Measurements from ENCODE around the gene TOX3.

TOX3 gene

DNA sequence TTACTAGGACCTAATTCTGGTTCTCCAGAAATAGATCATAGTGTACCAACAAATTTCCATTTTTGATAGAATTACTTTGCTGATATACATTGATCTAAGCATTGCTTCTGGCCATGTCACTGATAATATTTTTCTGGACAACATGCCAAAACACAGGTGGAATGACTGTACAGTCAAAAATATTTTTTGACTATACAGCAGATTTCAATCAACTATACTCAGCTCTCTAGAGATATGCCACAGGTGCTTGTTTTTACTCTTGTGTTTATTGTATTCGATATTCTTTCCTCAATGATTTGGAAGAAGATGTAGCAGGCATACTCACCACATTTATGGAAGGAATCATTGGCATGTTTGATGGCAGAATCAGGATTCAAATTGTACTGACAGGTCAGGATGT is 21.6 kb upstream of the TOX3 start:
- intact Hi-C loops (cut with DNase I): no loop called here
- DNase-seq: no peak

DNA sequence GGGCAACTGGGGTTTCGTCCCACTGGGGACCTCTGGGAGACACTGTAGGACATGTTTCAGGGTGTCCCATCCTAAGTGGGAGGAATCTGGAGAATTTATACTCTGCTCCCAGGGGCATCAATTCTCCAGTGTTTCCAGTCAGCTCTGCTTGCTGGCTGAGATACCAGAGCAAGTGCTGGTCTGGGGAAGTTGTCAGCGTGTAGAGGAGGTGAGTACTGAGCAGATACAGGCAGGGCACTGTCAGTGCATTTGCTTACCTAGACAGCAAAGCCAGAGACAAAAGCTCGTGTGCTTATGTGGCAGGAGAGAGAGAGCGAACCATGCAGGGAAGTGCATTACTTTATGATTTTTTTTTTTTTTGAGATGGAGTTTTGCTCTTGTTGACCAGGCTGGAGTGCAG is 20.2 kb upstream of the TOX3 start:
- intact Hi-C loops (cut with DNase I): no loop called here
- DNase-seq: no peak

DNA sequence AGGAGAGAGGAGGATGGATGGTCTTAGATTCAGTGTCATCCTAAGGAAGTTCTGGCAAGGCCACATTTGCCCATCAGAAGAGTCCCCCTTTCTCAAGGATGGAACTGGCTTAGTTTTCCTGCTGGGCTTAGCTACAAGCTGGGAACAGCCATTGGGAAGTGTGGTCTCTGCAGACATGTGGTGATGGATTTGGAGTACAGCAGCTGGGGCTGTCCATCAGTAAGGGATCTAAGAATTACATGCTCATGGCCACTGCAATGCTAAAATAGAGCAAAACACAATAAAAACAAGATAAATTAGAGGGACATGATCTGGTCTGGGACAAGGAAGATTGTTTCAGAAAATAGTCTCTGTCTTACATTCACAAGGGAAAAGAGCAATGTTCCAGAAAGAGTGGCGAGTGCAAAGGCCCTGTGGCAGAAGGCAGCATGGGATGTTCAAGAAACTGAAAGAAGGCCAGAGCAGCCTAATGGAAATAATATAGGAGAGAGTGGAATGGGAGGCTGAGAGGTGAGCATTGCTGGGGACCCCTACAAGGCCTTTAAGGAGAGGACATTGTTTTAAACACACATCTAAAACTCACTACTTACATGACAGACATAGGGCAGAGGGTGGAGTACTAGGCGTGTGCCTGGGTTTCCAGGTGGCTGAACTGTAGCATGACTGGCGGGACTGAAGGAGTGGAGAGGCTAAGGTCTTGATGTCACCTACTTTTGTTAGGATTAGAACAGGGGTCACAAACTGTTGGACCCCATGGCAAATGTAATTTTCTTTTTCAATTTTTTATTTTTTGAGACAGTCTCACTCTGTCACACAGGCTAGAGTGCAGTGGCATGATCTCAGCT is 17.0 kb upstream of the TOX3 start:
- intact Hi-C loops (cut with DNase I): no loop called here
- DNase-seq: no peak

DNA sequence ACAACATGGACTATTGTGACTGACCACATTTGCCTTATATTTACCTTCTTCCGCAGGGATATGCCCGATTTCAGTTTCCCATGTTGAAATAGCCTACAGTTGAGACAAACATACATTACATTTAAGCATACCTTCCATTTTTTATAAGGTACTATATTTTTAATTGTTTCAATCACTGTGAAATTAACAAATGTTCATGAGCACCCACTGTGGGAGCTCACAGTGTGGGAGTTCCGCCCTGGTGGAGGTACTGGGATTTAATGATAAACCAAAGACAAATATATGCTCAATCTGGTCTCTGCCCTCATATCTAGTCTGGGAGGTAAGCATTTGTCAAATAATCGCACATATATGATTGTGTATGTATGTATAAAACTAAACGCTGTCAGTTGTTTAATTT is 15.8 kb upstream of the TOX3 start:
- intact Hi-C loops (cut with DNase I): no loop called here

DNA sequence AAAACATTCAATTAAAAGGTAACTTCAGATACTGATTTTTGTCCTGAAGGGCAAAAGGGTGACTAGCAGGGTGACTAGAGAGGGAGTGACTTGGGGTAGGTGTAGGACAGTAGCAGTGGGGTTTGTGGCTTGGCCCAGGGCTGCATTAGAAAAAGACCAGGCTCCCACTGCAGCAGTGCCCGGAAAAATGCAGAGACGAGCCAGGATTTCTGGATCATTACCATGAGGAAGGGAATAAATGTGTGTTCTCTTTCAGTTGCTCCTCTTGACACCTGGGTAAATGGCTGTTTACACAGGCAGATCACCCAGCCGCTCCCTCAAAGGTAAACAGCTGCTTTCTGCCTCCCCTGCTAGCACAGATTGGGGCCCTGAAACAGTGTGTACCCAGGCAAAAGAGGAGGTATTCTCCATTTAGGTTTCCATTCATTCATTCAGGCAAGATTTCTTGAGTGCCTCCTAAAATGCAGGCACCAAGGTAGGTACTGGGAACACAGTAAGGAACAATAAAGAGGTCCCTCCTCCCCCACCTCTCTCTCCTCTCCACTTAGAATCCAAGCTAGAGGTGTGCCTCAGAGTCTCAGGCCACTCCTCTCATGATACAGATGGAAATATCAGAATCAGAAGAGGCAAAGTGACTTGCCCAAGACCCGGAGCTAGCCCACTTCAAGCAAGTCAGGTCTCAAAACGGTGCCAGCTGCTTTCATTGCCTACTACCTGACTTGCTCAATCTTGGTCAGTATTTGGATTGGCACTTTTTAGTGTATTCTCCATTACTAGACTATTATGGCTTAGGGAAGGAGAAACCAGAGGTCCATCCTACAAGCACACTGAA is 15.2 kb upstream of the TOX3 start:
- no peak for DNase-seq
- intact Hi-C loops (cut with DNase I): no loop called here

More for the DNA sequence above, 15.8 kb upstream of the TOX3 start:
- no peak for DNase-seq

DNA sequence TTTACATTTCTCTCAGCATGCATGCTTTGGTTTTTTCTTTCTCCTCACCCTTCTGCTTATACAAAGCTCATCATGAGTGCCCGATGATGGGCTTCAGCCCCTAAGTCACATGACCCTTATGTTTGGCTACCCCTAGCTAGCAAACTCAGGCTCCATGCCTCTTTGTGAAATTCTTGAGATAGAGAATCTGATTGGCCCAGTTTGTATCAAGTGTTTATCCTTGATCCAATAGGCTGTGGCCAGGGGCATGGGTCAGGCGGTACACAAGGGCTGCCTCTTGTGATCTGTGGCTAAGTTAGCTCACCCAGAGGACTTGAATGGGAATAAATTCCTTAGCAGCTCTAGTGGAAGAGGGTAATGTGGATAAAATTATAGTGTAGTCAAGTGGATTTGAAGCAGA is 11.5 kb upstream of the TOX3 start:
- intact Hi-C loops (cut with DNase I): no loop called here
- DNase-seq: no peak

DNA sequence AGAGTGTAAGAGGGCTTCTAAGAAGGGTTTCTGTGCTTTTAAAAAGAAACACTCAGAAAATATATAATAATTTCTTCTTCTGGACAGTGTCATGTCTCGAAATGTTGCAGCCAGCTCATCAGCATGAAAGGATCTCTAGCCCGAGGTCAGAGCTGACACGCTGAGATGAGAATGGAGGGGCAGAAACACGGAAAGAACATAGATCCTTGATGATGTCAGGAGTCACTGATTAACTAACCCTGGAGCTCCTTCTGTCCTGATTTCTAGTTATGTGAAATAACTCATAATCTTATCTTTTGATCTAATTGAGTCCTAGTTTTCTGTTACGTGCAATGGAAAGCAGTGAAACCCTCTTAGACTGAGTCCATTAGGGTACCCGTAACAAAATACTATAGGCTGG is 10.3 kb upstream of the TOX3 start:
- intact Hi-C loops (cut with DNase I): no loop called here
- no peak for DNase-seq

DNA sequence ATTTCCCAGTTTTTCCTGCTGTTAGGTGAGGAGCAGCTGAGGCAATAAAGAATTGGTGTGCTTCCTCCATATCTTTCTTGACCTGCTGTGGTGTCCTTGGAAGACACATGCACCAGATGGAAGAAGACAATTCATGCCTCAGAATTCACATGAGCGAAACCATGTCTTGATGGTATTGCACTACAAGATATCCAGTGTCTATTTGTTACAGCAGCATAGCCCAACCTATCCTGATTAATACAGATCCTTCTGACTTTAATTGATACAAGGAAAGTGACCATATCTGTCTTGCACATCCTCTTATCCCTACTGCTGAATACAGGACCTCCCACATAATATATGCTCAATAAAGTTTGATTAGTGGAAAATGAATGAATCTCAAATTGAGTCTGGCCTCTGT is 9.1 kb upstream of the TOX3 start:
- DNase-seq: no peak
- intact Hi-C loops (cut with DNase I): no loop called here

DNA sequence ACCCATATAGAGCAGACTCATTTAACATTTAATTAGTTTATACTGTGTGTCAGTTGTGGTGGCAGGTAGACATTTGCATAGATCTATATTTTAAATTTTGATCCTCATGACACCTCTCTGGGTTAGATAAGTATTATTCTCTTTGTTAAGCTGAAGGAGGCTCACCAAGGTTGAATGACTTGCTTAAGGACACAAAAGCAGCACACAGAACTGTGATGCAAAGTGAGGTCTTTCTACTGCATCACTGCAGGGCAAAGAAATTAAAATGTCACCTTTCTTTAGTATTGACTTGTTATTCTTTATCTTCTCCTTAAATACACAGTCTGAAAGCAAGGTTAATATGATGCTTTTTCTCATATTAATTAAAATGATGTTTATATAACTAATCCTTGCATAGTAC is 8.6 kb upstream of the TOX3 start:
- intact Hi-C loops (cut with DNase I): no loop called here
- no peak for DNase-seq

DNA sequence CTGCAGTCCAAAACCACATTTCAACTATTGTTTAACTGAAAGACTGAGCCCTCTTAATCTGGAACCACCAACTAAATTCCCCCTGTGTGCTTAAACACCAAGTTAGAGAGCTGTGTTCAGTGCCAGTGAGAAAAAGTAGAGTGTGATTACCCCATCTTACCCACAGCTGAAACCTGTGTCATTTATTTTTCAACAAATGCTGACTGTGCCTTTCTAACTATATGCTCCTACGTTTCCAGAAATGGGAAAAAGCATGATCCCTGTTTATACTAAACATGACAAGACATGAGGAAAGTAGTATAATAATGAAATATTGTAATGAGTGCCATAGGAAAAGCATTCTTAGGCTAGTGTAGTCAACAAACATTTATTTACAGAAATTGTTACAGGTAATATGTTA is 7.4 kb upstream of the TOX3 start:
- intact Hi-C loops (cut with DNase I): no loop called here
- no peak for DNase-seq

DNA sequence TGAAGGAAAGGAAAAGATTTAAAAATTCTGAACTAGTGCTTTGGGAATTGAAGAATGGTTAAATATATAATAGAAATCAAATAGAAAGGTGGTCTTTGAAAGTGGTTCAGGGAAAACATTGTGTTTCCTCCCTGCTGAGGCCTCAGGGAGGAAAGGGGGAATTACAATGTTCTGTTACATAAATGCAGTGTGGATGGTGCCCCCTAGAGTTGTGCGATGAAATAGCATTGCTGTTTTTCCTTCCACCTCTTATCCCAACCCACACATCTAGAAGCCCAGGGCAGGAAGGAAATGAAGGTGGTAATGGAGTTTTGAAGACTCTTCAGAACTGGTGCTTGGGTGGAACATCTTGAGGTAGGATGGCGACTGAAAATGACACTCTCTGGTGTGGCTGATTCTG is 6.4 kb upstream of the TOX3 start:
- no peak for DNase-seq
- intact Hi-C loops (cut with DNase I): no loop called here

DNA sequence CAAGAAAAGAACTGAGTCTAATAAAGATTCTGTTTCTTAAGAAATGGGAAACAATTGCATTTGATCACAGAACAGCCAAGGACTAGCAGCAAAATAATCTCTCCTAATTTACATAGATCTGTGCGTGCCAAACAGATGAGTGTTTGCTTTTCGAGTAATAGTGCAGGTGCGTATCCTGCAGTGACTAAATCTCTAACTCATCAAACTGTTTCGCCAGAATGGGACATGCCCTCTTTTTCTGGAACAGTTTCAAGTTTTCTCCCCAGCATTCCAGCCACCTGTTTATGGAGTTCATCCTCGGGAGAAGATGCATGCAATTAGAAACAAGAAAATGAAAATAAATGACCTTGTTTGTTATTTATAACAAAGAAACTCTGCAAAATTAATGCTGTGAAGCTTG is 5.7 kb upstream of the TOX3 start:
- intact Hi-C loops (cut with DNase I): no loop called here
- no peak for DNase-seq

DNA sequence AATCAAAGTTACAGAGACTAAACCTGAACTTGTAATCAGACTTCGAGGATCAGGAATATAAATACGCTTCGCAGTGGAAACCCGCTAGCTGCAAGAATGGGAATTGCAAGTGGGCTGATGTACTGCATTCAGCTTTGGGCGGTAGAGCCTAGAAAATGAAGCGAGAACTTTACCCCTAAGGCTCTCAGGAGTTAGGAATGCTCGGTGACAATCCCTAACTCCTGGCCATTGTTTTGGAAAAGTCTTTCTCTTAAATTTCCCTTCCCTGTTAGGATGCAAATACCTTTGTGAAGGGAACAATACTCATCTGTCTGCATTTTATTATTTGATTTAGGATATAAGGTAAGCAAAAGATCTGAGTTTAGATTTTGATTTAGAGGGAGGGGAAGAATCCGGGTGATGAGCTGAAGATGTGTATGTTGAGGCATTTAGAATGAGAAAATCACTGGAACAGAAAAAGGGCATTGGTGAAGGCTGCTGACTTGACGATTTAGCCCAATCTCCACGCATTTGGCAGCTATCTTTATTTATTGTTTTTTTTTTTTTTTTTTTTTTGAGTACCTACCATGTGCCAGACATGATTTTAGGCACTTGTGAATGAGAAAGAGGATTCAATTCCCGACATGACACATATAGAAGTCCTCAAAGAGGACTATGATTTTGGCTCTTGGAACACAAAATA is 2.2 kb upstream of the TOX3 start:
- intact Hi-C loops (cut with DNase I): no loop called here
- no peak for DNase-seq

DNA sequence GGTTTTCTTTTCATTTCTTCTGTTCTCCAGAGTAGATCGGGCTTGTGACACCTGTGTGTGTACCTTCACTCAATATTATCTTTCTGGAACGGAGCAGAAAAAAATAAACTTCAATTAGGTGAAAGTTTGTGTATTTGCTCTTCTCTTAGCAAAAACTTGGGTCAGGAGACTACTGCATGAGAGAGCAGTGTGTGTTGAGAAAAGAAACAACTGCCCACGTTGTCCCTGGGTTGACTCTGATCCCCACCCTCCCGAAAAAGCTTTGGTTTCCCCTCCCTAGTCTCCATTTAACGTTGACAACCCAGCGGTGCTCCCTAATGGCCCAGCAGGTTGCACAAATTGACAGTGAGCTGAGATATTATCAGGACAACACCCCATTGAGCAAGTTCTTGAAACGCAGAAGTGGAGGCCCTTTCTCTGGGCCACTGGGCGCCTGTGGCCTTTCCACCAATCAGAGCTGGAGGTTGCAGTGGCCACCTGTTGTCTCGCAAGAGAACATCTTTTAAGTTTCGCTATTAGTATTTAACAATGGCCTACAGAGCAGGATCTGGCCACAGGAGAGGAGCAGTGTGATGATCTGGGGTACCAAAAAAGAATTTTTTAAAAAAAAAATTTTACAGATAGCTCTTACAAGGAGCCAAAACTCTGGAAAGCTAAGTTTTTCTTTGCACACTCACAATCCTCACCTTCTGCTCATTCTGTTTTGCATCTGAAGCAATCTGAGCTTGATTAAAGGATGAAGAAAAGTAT is 1.5 kb upstream of the TOX3 start:
- DNase-seq: no peak
- intact Hi-C loops (cut with DNase I): no loop called here

DNA sequence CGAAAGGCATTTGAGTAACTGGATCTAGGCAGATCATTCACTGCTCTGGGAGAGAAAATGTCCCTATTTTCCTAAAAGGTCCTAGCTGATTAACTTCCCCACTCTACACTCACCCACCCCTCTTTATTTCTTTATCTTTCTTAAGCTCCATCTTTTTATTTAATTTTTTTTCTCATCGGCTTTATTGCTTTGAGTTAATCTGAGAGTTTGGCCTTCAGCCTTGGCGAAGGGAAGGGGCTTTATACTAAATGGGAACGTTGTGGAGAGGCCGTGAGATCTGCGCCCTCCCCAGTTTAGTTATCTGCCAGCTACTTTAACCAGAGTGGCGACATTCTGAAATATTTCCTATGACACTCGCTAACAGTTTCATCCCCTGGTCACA is 882 bp upstream of the TOX3 start:
- DNase-seq: no peak
- intact Hi-C loops (cut with DNase I): no loop called here

DNA sequence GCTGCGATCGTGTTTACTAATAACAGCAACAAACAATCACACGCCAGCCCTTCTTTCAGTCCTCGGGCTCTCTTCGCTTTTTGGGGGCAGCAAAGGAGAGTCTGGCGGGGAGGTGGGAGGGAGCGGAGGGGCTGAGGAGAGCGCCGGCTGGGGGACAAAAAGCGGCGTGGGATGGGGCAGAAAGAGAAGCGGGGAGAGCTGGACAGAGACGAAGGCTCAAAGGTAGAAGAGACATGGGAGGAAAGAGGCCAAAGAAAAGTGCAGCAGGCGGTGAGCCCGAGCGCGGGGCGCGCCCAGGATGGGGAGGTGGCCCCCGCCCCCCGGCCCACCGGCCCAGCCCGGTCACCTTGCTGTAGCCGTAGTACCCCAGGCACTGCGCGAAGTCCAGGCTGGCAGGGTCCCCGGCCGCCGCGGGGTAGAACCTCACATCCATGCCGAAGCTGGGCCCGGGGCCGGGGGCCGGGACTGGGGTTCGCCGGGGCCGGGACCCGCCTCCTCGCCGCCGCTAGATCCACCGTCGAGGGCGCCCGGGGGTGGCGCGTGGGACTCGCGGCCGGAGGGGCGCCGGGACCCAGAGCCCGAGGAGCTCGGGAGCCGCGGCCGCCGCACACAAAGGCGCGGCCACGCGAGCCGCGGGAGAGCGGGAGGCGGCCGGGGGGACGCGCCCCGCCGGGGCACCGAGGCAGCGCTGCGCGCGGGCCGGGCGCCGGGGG is 496 bp downstream of the TOX3 start:
- peak in 3 of 42 donors; percentile 14 to 39 (median 24) for DNase-seq
- intact Hi-C loops (cut with DNase I): no loop called here

DNA sequence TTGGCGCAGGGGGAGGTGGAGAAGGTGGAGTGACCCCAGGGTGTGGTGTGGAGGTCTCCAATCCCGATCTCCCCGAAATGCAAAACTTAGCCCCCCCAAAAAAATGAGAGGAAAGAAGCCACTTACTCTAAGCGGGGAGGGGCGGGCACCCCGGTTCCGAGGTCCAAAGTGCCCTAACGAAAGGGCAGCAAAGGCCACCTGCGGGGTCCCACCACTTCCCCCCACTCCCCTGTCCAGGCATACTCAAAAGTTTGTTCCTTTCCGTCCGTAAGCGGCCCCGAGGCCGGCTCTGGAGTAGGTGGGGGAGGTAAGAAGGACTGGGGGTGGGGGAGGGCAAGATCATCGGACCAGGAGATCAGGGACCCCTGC is 1.1 kb downstream of the TOX3 start:
- intact Hi-C loops (cut with DNase I): no loop called here
- no peak for DNase-seq

DNA sequence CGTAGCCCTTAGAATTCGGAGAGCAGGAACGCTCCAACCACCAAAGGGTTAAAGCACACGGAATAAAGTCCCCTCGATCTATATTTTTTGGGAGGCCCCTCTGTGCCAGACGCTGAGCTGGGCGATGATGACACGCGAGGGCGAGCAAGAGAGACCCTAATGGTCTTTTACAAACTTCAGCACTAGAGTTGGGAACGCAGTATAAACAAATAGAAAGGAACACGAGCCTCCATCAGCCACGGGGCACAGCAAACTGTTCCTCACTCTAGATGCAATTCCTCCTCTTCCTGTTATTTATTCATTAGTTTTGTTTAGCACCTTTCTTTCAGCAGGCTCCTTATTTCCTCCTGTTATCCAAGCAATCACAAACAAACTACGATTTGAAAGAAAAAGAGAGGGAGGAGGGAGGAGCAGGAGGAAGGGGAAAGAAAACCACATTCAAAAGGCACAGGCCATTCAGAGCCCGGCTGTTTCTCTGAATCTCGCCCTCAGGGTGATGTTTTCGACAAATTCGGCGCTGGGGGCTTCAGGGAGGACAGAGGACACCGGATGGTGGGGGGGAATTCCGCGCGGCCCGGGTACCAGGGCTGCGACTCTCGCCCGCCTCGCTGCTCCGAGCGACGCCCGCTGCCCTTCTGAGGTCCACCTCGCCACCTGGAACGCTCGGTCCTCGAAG is 1.6 kb downstream of the TOX3 start:
- intact Hi-C loops (cut with DNase I): no loop called here
- peak in 1 of 42 donors; percentile 24 for DNase-seq

All from head of caudate nucleus (tissue), 42 donors.